Testis (tissue), 2 donors: ENCODE measurements around the gene PRDM2.

Source experiments
- CTCF ChIP-seq, 3 experiments: fragments of 450-650 bp in 2 of 3; fragments of 200-600 bp in 1 of 3; sonication (generic) in 1 of 3; IDR thresholded peaks; one replicate each; pipeline ENCODE4 v1.5.1; 2016 to 2019; ENCODE audit warnings: antibody characterized with exemption in 3 of 3, mild to moderate bottlenecking in 2 of 3, moderate library complexity in 1 of 3
- POLR2A ChIP-seq: fragments of 450-650 bp; IDR thresholded peaks from one replicate; pipeline ENCODE4 v1.6.1; 2017; ENCODE audit warnings: antibody characterized with exemption, mild to moderate bottlenecking, moderate library complexity

GRCh38 chr1:13783551-13783950 is 83.6 kb downstream of the PRDM2 start:
- TF ChIP-seq CTCF (IDR thresholded peaks at IDR 0.05), result no peak
- TF ChIP-seq POLR2A, result no peak
